Body of pancreas (tissue), 4 donors: Measurements from ENCODE around the gene STARD8. TPM values are rescaled to one million over a fixed set of nuclear protein-coding genes. Genes with fewer than 3 reads are reported as not detected.

Experiments used
- ATAC-seq: fragments of 150-250 bp; one replicate; pipeline ENCODE4 v1.9.1; 2016
- DNase-seq, 4 donors: peaks; one replicate each; pipeline ENCODE4 v3.0.0-alpha.2; 2019
- H3K27ac ChIP-seq, 4 donors: fragments of 200-600 bp; sonication (generic); 1 replicate in 3 of 4; 2 replicates in 1 of 4; pipeline versions ENCODE4 v1.5.1 to v1.6.1; 2016 to 2019; ENCODE audit warnings: mild to moderate bottlenecking in 1 of 4, mixed read lengths in 1 of 4, moderate library complexity in 1 of 4
- H3K27me3 ChIP-seq, 2 donors: fragments of 200-600 bp; sonication (generic); one replicate each; pipeline ENCODE4 v1.6.0; 2016; ENCODE audit warnings: mild to moderate bottlenecking in 1 of 2
- H3K36me3 ChIP-seq, 2 donors: fragments of 200-600 bp; sonication (generic); replicated peaks in 1 of 2; 2 replicates each; pipeline ENCODE4 v1.5.1; 2016; ENCODE audit warnings: low read depth in 2 of 2; ENCODE audit not compliant: insufficient read depth in 1 of 2
- H3K4me1 ChIP-seq: fragments of 200-600 bp; sonication (generic); one replicate; pipeline ENCODE4 v1.6.0; 2016
- H3K4me3 ChIP-seq, 2 donors: fragments of 200-600 bp; sonication (generic); 1 replicate in 1 of 2; 2 replicates in 1 of 2; pipeline ENCODE4 v1.5.1; 2016 to 2019
- H3K9me3 ChIP-seq, 3 donors: fragments of 200-600 bp; sonication (generic); 1 replicate in 2 of 3; 2 replicates in 1 of 3; pipeline ENCODE4 v1.5.1; 2016
- POLR2A ChIP-seq, 3 donors: fragments of 450-650 bp; IDR thresholded peaks; one replicate each; pipeline ENCODE4 v1.6.1; 2016; ENCODE audit warnings: antibody characterized with exemption in 3 of 3, mild to moderate bottlenecking in 2 of 3
- WGBS, 2 donors: methylation state at CpG; one replicate each; pipeline ENCODE4 v1.1.5; 2017; 5-methylcytosine and 5-hydroxymethylcytosine counted together
- intact Hi-C: fragments of 100-400 bp; cut with DNase I; formaldehyde crosslinking; loops from one replicate; pipeline ENCODE4 v1.15.1; 2023
- total RNA-seq, 2 donors: library from RNA; depleted of rRNA; stranded (reverse); fragments of >200 nt; gene quantifications; one replicate each; pipeline ENCODE4 v1.1.0, GENCODE V29; 2016
- TF ChIP-seq, protein P1 (sequence below), 7 experiments: fragments of 450-650 bp in 4 of 7; fragments of 200-600 bp in 3 of 7; sonication (generic) in 3 of 7; IDR thresholded peaks; one replicate each; pipeline ENCODE4 v1.5.1; 2016 to 2019; ENCODE audit warnings: antibody characterized with exemption in 7 of 7

The STARD8 gene
- total RNA-seq, 2 donors from 2014 or later: 6.0 to 9.6 TPM

DNA sequence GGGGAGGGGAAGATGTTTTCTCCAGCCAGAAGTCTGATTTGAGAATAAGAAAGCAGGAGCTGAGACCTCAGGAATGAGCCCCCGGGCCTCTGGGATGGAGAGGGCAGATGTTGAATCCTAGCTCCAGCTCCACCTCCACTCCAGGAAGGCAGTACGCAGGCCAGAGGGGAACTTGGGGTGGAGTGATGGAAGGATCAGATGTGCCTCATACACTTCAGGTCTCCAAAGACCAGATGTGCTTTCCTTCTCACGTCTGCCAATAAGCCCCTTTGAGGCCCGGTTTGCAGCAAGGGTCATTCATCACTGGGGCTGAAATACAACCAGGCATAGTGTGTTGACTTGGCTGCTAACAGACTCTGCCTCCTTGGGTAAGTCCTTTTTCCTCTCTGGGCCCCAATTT lies 28.1 kb downstream of the STARD8 start:
- intact Hi-C loops: no loop called here
- Histone ChIP-seq H3K36me3 (no peaks in the 10 kb centered on the region), H3K4me3 (no peak overlapping the region), H3K4me1 (no peaks in the 10 kb centered on the region), H3K9me3 (no peaks in the 10 kb centered on the region), H3K27ac (no peak overlapping the region), H3K27me3 (no peaks in the 10 kb centered on the region)
- no peak for DNase-seq
- 74 to 77% methylated on average over 3 of the region's 4 CpGs for WGBS, 2 donors
- no peak for ATAC-seq
- TF ChIP-seq, protein P1, sequence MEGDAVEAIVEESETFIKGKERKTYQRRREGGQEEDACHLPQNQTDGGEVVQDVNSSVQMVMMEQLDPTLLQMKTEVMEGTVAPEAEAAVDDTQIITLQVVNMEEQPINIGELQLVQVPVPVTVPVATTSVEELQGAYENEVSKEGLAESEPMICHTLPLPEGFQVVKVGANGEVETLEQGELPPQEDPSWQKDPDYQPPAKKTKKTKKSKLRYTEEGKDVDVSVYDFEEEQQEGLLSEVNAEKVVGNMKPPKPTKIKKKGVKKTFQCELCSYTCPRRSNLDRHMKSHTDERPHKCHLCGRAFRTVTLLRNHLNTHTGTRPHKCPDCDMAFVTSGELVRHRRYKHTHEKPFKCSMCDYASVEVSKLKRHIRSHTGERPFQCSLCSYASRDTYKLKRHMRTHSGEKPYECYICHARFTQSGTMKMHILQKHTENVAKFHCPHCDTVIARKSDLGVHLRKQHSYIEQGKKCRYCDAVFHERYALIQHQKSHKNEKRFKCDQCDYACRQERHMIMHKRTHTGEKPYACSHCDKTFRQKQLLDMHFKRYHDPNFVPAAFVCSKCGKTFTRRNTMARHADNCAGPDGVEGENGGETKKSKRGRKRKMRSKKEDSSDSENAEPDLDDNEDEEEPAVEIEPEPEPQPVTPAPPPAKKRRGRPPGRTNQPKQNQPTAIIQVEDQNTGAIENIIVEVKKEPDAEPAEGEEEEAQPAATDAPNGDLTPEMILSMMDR (IDR thresholded peaks at IDR 0.05): no peak
- no peak for TF ChIP-seq POLR2A (IDR thresholded peaks at IDR 0.05)

DNA sequence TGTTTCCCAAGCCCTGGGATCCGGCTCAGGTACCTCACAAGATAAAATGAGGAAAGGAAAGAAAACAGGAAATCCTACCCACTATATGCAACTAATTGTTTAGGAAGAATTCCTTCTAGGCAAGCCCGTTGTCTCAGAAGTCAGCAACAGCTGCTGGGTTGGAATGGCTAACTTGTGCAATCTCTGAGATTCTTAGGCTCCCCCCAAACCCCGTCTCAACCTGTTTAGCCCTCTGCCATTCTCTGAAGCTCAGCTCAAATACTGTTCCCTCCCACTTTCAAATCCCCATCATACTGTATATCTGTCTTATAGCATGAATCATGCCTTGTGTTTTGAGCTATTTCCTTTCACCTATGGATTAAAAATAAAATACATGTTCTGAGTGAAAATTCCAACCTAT lies 28.9 kb downstream of the STARD8 start:
- Histone ChIP-seq H3K27ac (no peak overlapping the region), H3K9me3 (no peaks in the 10 kb centered on the region), H3K4me3 (no peak overlapping the region), H3K4me1 (no peaks in the 10 kb centered on the region), H3K27me3 (no peaks in the 10 kb centered on the region), H3K36me3 (no peaks in the 10 kb centered on the region)
- TF ChIP-seq, protein P1 (IDR thresholded peaks at IDR 0.05): no peak
- no peak for TF ChIP-seq POLR2A (IDR thresholded peaks at IDR 0.05)
- no peak for DNase-seq
- ATAC-seq: no peak
- intact Hi-C loops: no loop called here
- 59 to 86% methylated on average over 1 to 3 of the region's 3 CpGs for WGBS, 2 donors

DNA sequence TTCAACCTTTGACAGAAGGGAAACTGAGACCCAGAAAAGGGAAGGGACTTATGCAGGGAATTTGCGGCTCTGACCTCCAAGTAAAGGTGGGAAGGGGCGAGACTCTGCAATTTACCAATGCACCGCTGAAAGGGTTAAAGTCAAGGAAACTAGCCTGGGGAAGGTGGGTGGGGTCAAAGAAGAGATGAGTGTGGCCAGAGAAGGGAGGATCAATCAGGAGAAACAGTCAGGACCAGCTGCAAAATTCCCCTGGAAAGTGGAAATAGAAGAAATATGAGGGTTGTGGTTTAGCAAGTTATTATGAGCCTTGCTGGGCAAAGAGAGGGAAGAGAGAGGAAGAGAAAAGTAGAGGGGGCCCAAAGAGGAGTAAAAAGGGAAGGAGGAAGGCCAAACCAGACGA lies 30.5 kb downstream of the STARD8 start:
- no peaks in the 10 kb centered on the region for H3K9me3 ChIP-seq
- DNase-seq (no peak), ATAC-seq (no peak)
- no peak overlapping the region for H3K4me3 ChIP-seq
- H3K4me1 ChIP-seq: no peaks in the 10 kb centered on the region
- H3K36me3 ChIP-seq: no peaks in the 10 kb centered on the region
- intact Hi-C loops: no loop called here
- H3K27me3 ChIP-seq: no peaks in the 10 kb centered on the region
- WGBS, 2 donors: 48 to 60% methylated on average over 3 to 4 of the region's 4 CpGs
- TF ChIP-seq, protein P1 (IDR thresholded peaks at IDR 0.05): no peak
- TF ChIP-seq POLR2A (IDR thresholded peaks at IDR 0.05): no peak
- no peak overlapping the region for H3K27ac ChIP-seq

DNA sequence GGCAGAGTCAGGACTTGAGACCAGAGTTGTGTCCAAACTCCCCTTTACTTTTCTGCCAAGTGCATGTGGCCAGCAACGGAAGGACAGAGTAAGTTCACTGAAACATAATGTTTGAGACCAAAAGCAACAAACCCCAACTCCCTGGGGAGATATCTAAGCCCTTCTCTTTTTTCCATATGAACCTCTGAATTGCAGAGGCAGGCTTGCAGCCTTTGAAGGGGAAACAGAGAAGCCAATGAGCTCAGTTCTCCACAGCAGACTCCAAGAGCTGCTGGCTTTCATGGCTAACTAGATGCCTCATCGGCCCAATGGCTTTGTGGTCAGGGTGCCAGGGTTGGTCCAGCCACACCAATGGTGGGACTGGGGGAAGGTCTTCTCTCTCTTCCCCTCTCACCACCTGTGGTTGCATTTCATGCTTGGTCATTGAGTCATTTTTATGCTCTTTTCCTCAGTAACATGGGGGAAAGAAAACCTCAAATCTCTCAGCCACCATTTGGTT lies 34.0 kb downstream of the STARD8 start:
- TF ChIP-seq POLR2A (IDR thresholded peaks at IDR 0.05): no peak
- TF ChIP-seq, protein P1 (IDR thresholded peaks at IDR 0.05): no peak
- H3K27me3 ChIP-seq: no peaks in the 10 kb centered on the region
- WGBS, 2 donors: 46 to 84% methylated on average over 1 to 2 of the region's 2 CpGs
- ATAC-seq (no peak), DNase-seq (no peak)
- H3K4me1 ChIP-seq: peaks cover 4% of the 10 kb centered on the region
- no peaks in the 10 kb centered on the region for H3K9me3 ChIP-seq
- no peak overlapping the region for H3K4me3 ChIP-seq
- H3K36me3 ChIP-seq: no peaks in the 10 kb centered on the region
- intact Hi-C loops: no loop called here
- H3K27ac ChIP-seq: no peak overlapping the region

DNA sequence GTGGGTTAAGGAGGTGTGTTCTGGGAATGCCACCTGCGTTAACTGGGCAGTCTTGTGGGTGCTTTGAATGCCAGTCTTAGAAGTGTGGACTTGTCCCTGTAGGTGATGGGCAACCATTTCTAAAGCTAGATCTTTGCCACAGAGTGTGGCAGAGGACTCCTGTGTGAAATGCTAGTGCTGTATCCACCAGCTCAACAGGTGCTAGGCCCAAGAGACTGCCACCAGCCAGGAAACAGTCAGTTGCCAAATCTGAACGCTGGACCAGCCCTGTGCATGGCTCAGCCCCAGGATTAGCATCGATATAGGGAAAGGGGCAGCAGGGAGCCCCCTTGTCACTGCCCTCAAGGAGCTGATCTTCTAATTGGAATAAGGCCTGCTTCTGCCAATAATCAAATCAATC lies 35.3 kb downstream of the STARD8 start:
- no peak for DNase-seq
- no peak overlapping the region for H3K27ac ChIP-seq
- ATAC-seq: no peak

More for the DNA sequence above, 35.3 kb downstream of the STARD8 start:
- intact Hi-C loops: no loop called here
- Histone ChIP-seq H3K9me3 (no peaks in the 10 kb centered on the region), H3K4me3 (no peak overlapping the region), H3K36me3 (no peaks in the 10 kb centered on the region), H3K27me3 (no peaks in the 10 kb centered on the region), H3K4me1 (peaks cover 6% of the 10 kb centered on the region)
- 71 to 87% methylated on average over 1 to 3 of the region's 3 CpGs for WGBS, 2 donors
- TF ChIP-seq POLR2A (IDR thresholded peaks at IDR 0.05): no peak
- TF ChIP-seq, protein P1 (IDR thresholded peaks at IDR 0.05): no peak
